ENCODE measurements around the gene TLX2.
"Not testable (repeated sequence)": the region's sequence is repeated elsewhere in the genome, so short reads cannot be mapped to it uniquely, and the experiment has no call there.

The TLX2 gene

DNA sequence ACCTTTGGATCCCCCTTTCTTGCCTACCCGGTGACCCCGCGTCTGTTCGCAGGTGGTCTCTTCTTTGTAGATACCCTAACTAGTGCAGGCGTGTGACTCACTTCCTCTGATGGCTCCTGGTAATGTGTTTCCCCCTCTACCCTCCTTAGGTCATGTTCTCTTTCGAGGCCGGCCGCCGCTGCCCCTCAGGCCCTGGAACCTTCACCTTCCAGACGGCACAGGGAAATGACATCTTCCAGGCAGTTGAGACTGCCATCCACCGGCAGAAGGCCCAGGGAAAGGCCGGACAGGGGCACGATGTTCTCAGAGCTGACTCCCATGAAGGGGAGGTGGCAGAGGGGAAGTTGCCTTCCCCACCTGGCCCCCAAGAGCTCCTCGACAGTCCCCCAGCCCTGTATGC, 41.9 kb downstream of the TLX2 start:
- TF ChIP-seq, protein P1, sequence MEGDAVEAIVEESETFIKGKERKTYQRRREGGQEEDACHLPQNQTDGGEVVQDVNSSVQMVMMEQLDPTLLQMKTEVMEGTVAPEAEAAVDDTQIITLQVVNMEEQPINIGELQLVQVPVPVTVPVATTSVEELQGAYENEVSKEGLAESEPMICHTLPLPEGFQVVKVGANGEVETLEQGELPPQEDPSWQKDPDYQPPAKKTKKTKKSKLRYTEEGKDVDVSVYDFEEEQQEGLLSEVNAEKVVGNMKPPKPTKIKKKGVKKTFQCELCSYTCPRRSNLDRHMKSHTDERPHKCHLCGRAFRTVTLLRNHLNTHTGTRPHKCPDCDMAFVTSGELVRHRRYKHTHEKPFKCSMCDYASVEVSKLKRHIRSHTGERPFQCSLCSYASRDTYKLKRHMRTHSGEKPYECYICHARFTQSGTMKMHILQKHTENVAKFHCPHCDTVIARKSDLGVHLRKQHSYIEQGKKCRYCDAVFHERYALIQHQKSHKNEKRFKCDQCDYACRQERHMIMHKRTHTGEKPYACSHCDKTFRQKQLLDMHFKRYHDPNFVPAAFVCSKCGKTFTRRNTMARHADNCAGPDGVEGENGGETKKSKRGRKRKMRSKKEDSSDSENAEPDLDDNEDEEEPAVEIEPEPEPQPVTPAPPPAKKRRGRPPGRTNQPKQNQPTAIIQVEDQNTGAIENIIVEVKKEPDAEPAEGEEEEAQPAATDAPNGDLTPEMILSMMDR (conservative IDR thresholded peaks at IDR 0.05; ENCODE audit: control insufficient read depth, insufficient read depth, low read depth, low read length) = no peak
- no peak overlapping the region for H3K4me3 ChIP-seq (ENCODE audit: control insufficient read depth, low read depth, low read length)
- no peak for DNase-seq (ENCODE audit: low read depth)

DNA sequence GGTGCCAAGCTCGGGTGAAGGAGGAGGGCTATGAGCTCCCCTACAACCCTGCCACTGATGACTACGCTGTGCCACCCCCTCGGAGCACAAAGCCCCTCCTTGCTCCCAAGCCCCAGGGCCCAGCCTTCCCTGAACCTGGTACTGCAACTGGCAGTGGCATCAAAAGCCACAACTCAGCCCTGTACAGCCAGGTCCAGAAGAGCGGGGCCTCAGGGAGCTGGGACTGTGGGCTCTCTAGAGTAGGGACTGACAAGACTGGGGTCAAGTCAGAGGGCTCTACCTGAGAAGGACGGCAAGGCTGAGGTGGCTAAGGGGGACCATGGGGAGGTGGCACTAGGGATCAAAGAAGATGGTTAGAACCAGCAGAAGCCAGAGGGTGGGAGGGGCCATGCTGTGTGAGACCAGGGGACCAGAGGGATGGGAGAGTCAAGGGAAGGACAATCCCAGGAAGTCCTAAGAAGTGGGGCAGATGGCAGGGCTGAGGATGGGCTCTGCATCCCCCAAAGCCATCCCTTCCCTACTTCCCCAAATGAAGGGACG, 42.7 kb downstream of the TLX2 start:
- no peak for DNase-seq (ENCODE audit: low read depth)
- H3K4me3 ChIP-seq (ENCODE audit: control insufficient read depth, low read depth, low read length) = no peak overlapping the region

DNA sequence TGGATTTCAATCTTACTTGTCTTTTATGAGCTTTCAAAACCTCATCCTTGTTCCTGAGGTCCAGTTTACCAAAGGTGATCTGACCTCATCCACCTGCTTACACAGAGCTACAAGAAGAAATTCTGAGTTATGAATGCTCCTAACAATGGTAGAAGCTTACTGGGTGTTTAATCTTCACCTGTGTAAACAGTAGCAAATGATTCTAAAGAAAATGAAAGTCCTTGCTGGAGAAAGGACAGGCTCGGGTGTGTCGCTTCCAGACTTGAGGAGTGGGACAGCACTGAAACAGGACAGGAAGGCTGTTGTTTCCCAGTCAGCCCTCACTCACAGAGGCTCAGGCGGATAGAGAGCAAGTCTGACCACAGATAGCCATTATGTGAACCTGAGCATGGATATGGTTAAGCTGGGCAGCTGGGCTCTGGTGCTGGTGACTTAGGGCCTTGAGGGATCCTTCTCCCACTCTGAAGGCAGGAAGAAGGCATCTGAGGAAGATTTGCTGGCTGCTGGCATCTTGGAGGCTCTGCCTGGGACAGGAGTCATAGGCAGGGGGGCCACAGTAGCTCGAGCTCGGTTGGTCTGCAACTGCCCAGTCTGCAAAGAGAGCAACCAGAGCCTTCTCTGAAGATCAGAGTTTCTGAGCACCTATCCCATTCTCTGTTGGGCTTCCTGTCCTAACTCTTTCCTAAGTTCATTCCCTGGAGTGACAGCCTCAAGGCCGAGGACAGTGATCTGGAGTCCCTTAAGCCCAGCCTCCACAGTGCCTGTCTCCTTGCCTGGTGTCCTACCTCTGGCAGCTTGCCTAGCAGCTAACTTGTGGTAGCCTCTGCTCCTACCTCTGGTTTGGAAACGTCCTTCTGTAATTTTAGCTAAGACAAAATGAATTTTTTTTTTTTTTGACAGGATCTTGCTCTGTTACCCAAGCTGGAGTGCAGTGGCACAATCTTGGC, 44.3 kb downstream of the TLX2 start:
- H3K4me3 ChIP-seq (ENCODE audit: control insufficient read depth, low read depth, low read length) = no peak overlapping the region
- TF ChIP-seq, protein P1 (conservative IDR thresholded peaks at IDR 0.05; ENCODE audit: control insufficient read depth, insufficient read depth, low read depth, low read length) = no peak
- no peak for DNase-seq (ENCODE audit: low read depth)

More for the DNA sequence above, 42.7 kb downstream of the TLX2 start:
- TF ChIP-seq, protein P1 (conservative IDR thresholded peaks at IDR 0.05; ENCODE audit: control insufficient read depth, insufficient read depth, low read depth, low read length) = no peak

DNA sequence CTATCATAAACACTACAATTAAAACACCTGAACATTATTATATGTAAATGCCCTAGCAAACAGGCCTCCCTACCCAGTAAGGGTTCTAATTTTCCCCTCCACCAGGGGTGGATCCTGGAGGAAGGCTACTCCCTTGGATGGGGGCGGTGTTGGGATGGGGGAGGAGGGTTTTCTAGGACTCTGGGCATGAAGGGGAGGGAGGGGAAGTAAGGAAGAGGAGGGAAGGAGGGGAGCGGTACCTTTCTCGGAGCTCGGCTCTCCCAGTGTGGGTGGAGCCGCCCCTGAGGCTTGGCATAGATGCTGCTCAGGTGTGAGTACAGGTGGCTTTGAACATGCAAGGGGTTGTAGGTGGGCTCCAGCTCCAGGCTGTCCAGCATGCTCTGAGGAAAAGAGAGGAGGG, 45.7 kb downstream of the TLX2 start:
- TF ChIP-seq, protein P1 (conservative IDR thresholded peaks at IDR 0.05; ENCODE audit: control insufficient read depth, insufficient read depth, low read depth, low read length) = no peak
- H3K4me3 ChIP-seq (ENCODE audit: control insufficient read depth, low read depth, low read length) = no peak overlapping the region
- DNase-seq (ENCODE audit: low read depth) = no peak

DNA sequence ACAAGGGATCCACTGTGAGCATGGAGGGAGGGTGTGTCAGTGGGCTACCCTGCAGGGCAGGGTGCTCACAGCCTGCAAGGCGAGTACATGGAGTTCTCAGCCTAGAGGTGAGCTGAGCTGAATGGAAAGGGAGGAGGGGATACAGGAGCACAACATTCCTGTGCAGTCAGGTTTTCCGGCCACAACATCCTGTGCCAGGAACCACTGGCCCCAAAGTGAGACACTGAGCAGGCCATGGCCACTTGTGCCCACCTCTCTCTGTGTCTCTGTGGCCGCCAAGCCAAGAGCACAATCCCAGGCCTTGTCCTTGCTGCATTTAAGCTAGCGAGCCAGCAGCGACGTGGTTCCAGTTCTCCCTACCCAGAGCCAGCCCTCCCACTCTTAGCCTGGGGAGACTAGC, 46.3 kb downstream of the TLX2 start:
- TF ChIP-seq, protein P1 (conservative IDR thresholded peaks at IDR 0.05; ENCODE audit: control insufficient read depth, insufficient read depth, low read depth, low read length) = no peak
- DNase-seq (ENCODE audit: low read depth) = no peak
- H3K4me3 ChIP-seq (ENCODE audit: control insufficient read depth, low read depth, low read length) = no peak overlapping the region

DNA sequence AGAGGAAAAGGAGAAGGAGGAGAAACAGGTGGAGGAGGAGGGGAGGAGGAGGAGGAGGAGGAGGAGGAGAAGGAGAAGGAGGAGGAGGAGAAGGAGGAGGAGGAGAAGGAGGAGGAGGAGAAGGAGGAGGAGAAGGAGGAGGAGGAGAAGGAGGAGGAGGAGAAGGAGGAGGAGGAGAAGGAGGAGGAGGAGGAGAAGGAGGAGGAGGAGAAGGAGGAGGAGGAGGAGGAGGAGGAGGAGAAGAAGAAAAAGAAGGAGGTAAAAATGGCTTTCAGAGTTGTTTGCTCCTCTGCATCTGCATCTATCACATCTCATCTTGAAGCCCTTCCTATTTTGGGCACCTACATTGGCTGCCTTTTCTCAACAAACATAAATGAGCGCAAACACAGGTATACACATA, 46.8 kb downstream of the TLX2 start:
- DNase-seq (ENCODE audit: low read depth); H3K4me3 ChIP-seq (ENCODE audit: control insufficient read depth, low read depth, low read length): not testable (repeated sequence)

DNA sequence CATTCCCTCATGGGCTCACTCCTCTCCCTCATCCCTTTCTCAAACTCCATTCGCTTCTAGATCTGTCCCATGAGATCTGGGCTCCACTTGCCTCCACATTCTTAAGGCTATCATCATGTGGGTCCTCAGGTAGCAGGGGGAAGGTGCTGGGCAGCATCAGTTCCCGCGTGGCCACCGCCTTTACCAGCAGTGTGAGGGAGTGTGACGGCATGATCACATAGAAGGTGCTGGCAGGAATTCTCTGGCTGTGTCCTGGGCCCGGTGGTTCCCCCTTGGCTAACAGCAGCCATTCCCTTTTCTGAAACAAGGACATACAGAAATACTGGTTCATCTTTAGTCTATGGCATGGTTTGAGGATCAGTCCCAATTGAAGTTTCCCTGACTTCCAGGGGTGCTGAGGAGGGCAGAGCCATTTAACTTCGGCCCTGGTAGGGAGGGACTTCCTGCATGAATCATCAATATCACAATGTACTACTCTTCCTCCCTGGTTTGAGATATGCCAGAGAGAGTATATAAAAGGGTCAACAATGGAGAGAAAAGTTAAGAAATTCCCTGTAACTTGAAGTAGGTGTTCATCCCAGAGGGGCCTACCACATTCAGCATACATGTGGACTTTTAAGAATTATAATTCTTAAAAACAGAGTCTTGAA, 48.0 kb downstream of the TLX2 start:
- TF ChIP-seq, protein P1 (conservative IDR thresholded peaks at IDR 0.05; ENCODE audit: control insufficient read depth, insufficient read depth, low read depth, low read length) = no peak
- H3K4me3 ChIP-seq (ENCODE audit: control insufficient read depth, low read depth, low read length) = no peak overlapping the region
- DNase-seq (ENCODE audit: low read depth) = no peak
